Embryonic facial prominence (tissue), 1 donor: ENCODE data around the gene TIMM10.
A peak's percentile ranks its signal among the peaks of the same experiment; 100 is the strongest.

ENCODE experiments used
- DNase-seq: peaks from one replicate; pipeline ENCODE4 v3.0.0-alpha.2; 2016; ENCODE audit errors: extremely low spot score

TIMM10 gene

GRCh38 chr11:57504511-57504910, 26.0 kb downstream of the TIMM10 start:
- DNase-seq = no peak

- no peak for DNase-seq
Observed at GRCh38 chr11:57502870-57503269, 27.7 kb downstream of the TIMM10 start.

- no peak for DNase-seq
Observed at GRCh38 chr11:57502376-57502775, 28.2 kb downstream of the TIMM10 start.

GRCh38 chr11:57501953-57502352, 28.6 kb downstream of the TIMM10 start:
- DNase-seq = no peak

- no peak for DNase-seq
Observed at GRCh38 chr11:57500926-57501325, 29.6 kb downstream of the TIMM10 start.

GRCh38 chr11:57500515-57500914, 30.0 kb downstream of the TIMM10 start:
- DNase-seq = no peak

- DNase-seq = no peak
Observed at GRCh38 chr11:57499983-57500461, 30.5 kb downstream of the TIMM10 start.

- peak; percentile 50 for DNase-seq
Observed at GRCh38 chr11:57499413-57499982, 31.1 kb downstream of the TIMM10 start.

GRCh38 chr11:57498540-57498939, 32.0 kb downstream of the TIMM10 start:
- no peak for DNase-seq

- DNase-seq = no peak
Observed at GRCh38 chr11:57497303-57498247, 33.0 kb downstream of the TIMM10 start.

- no peak for DNase-seq
Observed at GRCh38 chr11:57496109-57496820, 34.3 kb downstream of the TIMM10 start.

- DNase-seq = no peak
Observed at GRCh38 chr11:57493507-57494503, 36.7 kb downstream of the TIMM10 start.

- no peak for DNase-seq
Observed at GRCh38 chr11:57491371-57492061, 39.0 kb downstream of the TIMM10 start.

GRCh38 chr11:57490456-57491248, 39.9 kb downstream of the TIMM10 start:
- no peak for DNase-seq

- no peak for DNase-seq
Observed at GRCh38 chr11:57487920-57488659, 42.5 kb downstream of the TIMM10 start.

- no peak for DNase-seq
Observed at GRCh38 chr11:57487021-57487778, 43.4 kb downstream of the TIMM10 start.

- DNase-seq = no peak
Observed at GRCh38 chr11:57485217-57485990, 45.1 kb downstream of the TIMM10 start.
